LNCAP (cell line): Measurements from ENCODE around the gene ATP1A2.

Experiments used
- TF ChIP-seq, protein P1 (sequence below): fragments of 450-650 bp; IDR thresholded peaks from 2 replicates; pipeline ENCODE4 v1.5.1; 2017; ENCODE audit warnings: mild to moderate bottlenecking

ATP1A2 gene

GRCh38 chr1:160124705-160125478 lies 9.3 kb downstream of the ATP1A2 start:
- TF ChIP-seq, protein P1, sequence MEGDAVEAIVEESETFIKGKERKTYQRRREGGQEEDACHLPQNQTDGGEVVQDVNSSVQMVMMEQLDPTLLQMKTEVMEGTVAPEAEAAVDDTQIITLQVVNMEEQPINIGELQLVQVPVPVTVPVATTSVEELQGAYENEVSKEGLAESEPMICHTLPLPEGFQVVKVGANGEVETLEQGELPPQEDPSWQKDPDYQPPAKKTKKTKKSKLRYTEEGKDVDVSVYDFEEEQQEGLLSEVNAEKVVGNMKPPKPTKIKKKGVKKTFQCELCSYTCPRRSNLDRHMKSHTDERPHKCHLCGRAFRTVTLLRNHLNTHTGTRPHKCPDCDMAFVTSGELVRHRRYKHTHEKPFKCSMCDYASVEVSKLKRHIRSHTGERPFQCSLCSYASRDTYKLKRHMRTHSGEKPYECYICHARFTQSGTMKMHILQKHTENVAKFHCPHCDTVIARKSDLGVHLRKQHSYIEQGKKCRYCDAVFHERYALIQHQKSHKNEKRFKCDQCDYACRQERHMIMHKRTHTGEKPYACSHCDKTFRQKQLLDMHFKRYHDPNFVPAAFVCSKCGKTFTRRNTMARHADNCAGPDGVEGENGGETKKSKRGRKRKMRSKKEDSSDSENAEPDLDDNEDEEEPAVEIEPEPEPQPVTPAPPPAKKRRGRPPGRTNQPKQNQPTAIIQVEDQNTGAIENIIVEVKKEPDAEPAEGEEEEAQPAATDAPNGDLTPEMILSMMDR, result no peak

- TF ChIP-seq, protein P1, result no peak
Measured at GRCh38 chr1:160125746-160126145, 10.2 kb downstream of the ATP1A2 start.

DNA sequence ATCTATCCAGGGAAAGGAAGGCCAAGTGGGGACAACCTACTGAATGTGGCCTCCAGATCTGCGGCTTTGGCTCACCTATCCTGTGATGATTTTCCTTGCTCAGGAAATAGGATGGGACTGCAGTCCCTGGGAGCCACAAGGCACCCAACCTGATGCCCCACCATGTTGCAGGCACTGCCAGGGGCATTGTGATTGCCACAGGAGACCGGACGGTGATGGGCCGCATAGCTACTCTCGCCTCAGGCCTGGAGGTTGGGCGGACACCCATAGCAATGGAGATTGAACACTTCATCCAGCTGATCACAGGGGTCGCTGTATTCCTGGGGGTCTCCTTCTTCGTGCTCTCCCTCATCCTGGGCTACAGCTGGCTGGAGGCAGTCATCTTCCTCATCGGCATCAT lies 11.8 kb downstream of the ATP1A2 start:
- TF ChIP-seq, protein P1, result no peak

GRCh38 chr1:160127865-160128523 lies 12.4 kb downstream of the ATP1A2 start:
- TF ChIP-seq, protein P1, result no peak

DNA sequence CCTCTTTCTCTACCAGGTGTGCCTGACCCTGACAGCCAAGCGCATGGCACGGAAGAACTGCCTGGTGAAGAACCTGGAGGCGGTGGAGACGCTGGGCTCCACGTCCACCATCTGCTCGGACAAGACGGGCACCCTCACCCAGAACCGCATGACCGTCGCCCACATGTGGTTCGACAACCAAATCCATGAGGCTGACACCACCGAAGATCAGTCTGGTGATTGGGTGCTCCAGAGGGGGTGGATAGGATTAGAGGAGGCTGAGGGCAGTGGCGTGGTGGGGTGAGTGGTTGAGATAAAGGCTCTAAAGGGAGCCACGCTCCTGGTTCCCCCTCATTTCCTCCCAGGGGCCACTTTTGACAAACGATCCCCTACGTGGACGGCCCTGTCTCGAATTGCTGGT lies 13.1 kb downstream of the ATP1A2 start:
- TF ChIP-seq, protein P1, result no peak

GRCh38 chr1:160129046-160129445 lies 13.5 kb downstream of the ATP1A2 start:
- TF ChIP-seq, protein P1, result no peak

- TF ChIP-seq, protein P1, result no peak
Measured at GRCh38 chr1:160129558-160129957, 14.0 kb downstream of the ATP1A2 start.
